ENCODE data around the gene LTBP2.
"Not testable (repeated sequence)": the region's sequence is repeated elsewhere in the genome, so short reads cannot be mapped to it uniquely, and the experiment has no call there.

The LTBP2 gene

DNA sequence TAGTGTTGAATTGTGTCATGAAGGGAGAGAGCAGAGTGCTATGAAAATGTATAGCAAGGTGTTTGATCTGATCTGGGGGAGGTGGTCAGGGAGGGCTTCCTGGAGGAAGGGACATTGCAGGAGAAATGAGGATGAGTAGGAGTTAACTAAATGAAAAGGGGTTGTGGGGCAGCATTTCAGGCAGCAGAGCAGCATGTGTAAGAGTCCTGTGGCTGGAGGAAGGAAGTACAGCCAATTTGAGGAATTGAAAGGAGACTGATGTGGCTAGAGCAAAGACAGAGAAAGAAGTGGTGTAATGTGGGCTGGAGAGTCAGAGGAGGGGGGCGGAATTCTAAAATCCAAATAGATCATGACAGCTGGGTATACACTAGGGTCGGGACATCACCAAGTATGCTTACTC lies 139.4 kb downstream of the LTBP2 start:
- no peak for DNase-seq

DNA sequence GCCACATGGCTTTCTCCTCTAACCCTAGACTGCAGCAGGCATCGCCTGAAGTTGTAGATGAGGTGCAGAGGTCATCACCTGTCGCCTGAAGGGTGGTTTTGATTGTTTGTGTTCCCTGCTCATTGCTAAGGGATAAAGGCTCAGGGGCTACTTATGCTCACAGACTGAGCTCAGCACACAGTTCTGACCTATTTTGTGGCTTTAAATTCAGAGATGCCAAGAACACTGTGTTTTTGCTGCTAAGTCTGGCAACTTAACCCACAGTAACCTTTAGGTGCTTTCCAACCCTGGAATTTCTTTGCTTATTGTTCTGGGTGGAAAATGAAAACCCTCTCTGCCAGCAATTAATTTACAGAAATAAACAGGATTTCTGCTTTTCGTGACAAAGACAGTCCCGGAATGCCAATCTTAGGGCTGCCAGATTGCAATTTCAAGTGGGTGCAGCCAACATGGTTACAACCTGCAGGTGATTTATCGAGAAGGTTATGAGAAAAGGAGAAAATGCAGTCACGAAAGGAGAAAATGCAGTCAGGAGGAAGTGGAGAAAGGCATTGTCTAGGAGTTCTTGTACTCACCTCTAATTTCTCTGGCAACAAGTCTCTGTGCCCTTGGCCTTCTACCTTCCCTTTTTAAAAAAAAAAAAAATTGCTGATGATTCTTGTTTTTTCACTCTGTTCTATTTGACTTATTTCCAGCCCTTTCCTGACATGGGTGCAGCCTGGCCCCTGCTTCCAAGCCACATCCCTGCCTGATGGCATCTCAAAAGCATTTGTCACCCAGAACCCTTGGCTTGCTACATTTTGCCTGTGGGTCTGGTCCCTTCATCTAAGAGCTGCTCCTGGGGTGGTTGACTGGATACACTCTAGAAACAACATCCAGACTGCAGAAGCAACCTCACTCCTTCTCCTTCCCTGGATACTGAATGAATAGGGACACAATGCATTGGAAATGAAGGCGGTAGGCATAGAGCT lies 142.2 kb downstream of the LTBP2 start:
- no peak for DNase-seq

GRCh38 chr14:74468513-74468912 lies 143.5 kb downstream of the LTBP2 start:
- no peak for DNase-seq

- no peak for DNase-seq
Observed at GRCh38 chr14:74465335-74465734, 146.7 kb downstream of the LTBP2 start.

- no peak for DNase-seq
Observed at GRCh38 chr14:74464785-74465184, 147.3 kb downstream of the LTBP2 start.

DNA sequence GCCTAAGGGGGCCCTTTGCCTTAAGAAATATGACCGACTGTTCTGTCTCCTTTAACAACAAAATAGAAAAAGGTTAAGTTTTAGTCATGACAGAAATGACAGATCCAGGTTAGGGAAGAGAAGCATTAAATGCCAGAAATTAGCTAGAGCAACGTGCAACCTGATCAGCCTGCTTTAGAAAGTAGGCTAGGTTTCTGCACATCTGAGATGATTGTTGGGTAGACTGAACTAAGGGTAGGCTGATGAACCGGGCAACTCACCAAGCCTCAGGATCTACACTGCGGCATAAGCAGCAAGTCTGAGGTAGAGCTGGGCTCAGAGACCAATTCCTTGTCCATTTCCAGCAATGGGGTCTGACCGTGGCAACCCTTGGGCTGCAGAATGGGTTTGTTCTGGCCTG lies 148.3 kb downstream of the LTBP2 start:
- DNase-seq, result no peak

DNA sequence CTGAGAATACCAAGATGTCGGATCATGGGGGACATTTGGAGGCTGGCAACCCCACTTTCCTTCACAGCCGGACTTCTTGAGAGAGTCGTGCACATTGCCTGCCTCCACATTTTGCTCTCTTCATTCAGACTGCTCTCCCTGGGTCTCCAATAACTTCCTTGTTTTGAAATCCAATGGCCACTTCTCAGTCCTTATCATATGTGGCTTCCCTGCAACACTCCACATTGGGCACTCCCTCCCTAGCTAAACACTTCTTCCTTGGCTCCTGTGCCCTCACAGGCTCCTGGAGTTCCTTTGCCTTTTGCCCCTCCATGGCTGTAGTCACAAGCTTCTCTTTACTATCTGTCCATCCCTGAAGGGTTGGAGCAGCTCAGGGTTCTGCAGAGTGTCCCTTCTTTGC lies 149.0 kb downstream of the LTBP2 start:
- DNase-seq, result no peak

GRCh38 chr14:74459976-74460375 lies 152.1 kb downstream of the LTBP2 start:
- no peak for DNase-seq

DNA sequence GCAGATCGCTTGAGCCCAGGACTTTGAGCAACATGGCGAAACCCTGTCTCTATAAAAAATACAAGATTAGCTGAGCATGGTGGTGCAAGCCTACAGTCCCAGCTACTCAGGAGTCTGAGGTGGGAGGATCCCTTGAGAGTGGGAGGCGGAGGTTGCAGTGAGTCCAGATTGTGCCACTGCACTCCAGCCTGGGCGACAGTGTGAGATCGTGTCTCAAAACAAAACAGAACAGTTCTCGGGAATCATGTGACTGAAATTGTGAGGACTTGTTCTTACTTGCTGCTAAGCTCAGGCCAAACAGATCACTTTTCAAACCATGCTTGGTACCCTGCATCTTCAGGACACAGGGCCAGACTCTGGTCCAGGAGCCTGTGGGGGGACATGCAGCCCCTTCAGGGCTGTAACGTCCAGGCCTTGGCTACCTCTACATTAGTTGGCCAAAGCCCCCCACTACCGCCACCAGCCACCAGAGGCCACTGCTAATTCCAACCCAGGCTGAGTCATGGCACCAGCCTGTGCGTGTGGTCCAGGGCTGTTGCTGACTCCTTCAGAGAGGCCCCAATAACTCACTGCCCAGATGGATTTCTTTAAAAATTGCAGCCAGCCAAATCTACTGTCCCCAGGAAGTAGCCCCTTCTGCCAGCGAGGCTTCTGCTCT lies 152.6 kb downstream of the LTBP2 start:
- peak; percentile 9 for DNase-seq

DNA sequence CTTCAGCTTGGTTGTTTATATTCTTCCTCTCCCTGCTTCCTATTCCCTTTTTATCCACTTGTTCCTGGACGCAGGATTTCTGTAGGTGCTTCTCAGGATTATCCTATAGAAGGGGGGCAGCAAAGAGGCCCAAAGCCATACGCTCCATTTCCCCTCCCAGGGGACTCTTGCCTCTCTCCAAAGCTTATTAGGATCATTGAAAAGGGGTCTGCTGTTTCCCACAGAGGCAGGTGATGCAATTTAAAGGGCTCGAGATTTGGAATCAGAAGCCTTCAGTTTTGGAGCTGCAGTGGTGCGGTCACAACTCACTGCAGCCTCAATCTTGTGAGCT lies 154.5 kb downstream of the LTBP2 start:
- DNase-seq, result no peak

DNA sequence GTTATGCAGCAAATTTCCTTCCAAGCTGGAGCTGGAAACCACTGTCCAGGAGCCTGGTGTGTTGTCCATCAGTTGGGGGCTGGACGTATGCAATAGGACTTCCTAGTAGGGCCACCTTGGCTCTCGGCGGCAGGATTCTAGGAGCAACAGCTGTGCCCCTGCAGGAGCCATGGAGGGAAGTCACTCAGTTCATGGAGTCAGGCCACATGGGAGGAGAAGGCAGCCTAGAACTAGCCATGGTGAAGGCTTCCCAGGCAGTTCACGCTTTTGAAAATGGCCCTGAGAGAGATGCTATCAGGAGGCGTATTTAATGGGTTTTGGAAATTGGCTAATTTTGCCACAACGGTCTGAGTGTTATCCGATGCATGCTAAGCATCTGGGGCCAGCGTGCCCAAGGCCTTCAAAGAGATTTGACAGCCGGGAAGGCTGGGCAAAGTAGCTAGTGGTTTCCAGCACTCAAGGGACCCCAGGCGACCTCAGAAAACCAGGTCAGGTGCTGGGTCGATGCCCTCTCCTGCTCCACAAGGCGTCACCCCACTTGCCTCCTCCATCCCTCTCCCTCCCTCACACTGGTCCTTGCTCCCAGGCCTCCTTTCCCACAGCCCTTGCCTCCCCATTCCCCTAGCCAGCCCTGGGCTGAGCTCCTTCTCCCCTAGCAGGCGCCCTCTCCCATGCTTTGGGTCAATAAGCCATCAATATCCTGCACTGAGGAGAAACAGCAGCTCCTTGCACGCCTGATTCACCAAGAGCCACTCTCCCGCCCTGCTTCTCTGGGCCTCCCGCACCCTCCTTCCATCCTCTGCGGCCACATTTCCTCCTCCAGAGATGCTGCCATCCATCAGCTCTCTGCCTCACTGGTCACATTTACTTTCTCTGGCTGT lies 155.1 kb downstream of the LTBP2 start:
- DNase-seq, result no peak

DNA sequence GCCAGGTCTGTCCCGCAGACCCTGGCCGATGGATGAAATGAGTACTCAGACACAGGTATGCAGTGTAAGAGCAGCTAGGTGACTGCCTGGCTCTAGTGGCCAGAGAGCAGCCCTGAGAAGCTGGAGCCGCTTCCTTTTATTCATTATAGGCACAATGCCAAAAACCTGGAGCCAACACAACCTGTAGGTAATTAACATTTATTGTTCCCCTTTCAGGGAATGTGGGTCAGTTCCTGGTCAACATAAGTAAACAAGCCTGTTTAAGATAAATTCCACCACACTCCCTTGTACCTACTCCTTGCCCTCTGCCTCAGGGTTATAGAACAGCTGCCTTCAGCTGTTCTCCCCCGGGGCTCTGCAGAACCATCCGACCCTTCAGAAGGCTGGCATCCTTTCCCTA lies 157.6 kb downstream of the LTBP2 start:
- not testable (repeated sequence) for DNase-seq

All from activated gamma-delta T cell treated with Interleukin-2 at 50 U/mL for 16 hours (primary cell).